CD14-positive monocyte (primary cell): Measurements from ENCODE around the gene SPECC1L. TPM values are rescaled to one million over a fixed set of nuclear protein-coding genes. Genes with fewer than 3 reads are reported as not detected.

Source experiments
- DNase-seq, 3 donors: peaks; one replicate each; pipeline ENCODE4 v3.0.0-alpha.2; 2011 to 2022
- H2AFZ ChIP-seq: 2 replicates; pipeline ENCODE4 v1.6.0; 2012; ENCODE audit warnings: mild to moderate bottlenecking, low read depth, low read length, inconsistent platforms; ENCODE audit not compliant: insufficient read depth, poor library complexity, severe bottlenecking
- H3K27ac ChIP-seq, 2 donors: 1 replicate in 1 of 2; 2 replicates in 1 of 2; pipeline ENCODE4 v1.5.1; 2012 to 2013; ENCODE audit warnings: low read length in 2 of 2, control low read depth in 1 of 2, inconsistent platforms in 1 of 2, low read depth in 1 of 2, mild to moderate bottlenecking in 1 of 2
- H3K27me3 ChIP-seq, 2 donors: one replicate each; pipeline versions ENCODE4 v1.6.0 to v1.6.1; 2011 to 2013; ENCODE audit warnings: low read length in 2 of 2; ENCODE audit not compliant: control insufficient read depth in 2 of 2, insufficient read depth in 2 of 2
- H3K36me3 ChIP-seq, 2 donors: replicated peaks in 1 of 2; 1 replicate in 1 of 2; 2 replicates in 1 of 2; pipeline versions ENCODE4 v1.5.1 to v1.6.1; 2012 to 2013; ENCODE audit warnings: low read length in 2 of 2, control low read depth in 1 of 2, inconsistent platforms in 1 of 2, mild to moderate bottlenecking in 1 of 2; ENCODE audit not compliant: insufficient read depth in 2 of 2, control insufficient read depth in 1 of 2
- H3K4me1 ChIP-seq, 2 donors: 1 replicate in 1 of 2; 2 replicates in 1 of 2; pipeline versions ENCODE4 v1.5.1 to v1.6.1; 2012 to 2013; ENCODE audit warnings: low read length in 2 of 2, control low read depth in 1 of 2, inconsistent platforms in 1 of 2, mild to moderate bottlenecking in 1 of 2, moderate library complexity in 1 of 2; ENCODE audit not compliant: insufficient read depth in 2 of 2, control insufficient read depth in 1 of 2
- H3K4me2 ChIP-seq: replicated peaks from 2 replicates; pipeline ENCODE3; 2012; ENCODE audit warnings: low read length, moderate library complexity, mild to moderate bottlenecking; ENCODE audit not compliant: poor library complexity, severe bottlenecking; ENCODE audit errors: extremely low read depth
- H3K4me3 ChIP-seq, 3 experiments: fragments of 200-600 bp in 1 of 3; sonication (generic) in 1 of 3; replicated peaks in 1 of 3; 1 replicate in 2 of 3; 2 replicates in 1 of 3; pipeline ENCODE4 v1.5.1; 2011 to 2013; ENCODE audit warnings: low read length in 3 of 3, mild to moderate bottlenecking in 3 of 3, control low read depth in 2 of 3, low read depth in 2 of 3, inconsistent platforms in 1 of 3, moderate library complexity in 1 of 3
- H3K79me2 ChIP-seq: 2 replicates; pipeline ENCODE4 v1.6.0; 2012; ENCODE audit warnings: mild to moderate bottlenecking, control low read depth, inconsistent platforms, low read length, moderate library complexity; ENCODE audit not compliant: insufficient read depth
- H3K9ac ChIP-seq: 2 replicates; pipeline ENCODE4 v1.6.0; 2017; ENCODE audit warnings: low read length, mild to moderate bottlenecking; ENCODE audit not compliant: insufficient read depth, poor library complexity, severe bottlenecking
- H3K9me3 ChIP-seq, 2 donors: replicated peaks in 1 of 2; 1 replicate in 1 of 2; 2 replicates in 1 of 2; pipeline versions ENCODE4 v1.5.1 to v1.6.1; 2012 to 2013; ENCODE audit warnings: low read length in 2 of 2, control low read depth in 1 of 2; ENCODE audit not compliant: control insufficient read depth in 1 of 2, insufficient read depth in 1 of 2
- H4K20me1 ChIP-seq: 2 replicates; pipeline ENCODE4 v1.6.0; 2012; ENCODE audit warnings: mild to moderate bottlenecking, low read length, control low read depth, moderate library complexity; ENCODE audit not compliant: insufficient read depth
- H3K27ac Mint-ChIP-seq, 7 donors: one replicate each; pipeline ENCODE4 v1.8.0; 2020; ENCODE audit warnings: mild to moderate bottlenecking in 7 of 7, mixed read lengths in 7 of 7, moderate library complexity in 6 of 7, inconsistent platforms in 2 of 7
- H3K27me3 Mint-ChIP-seq, 3 donors: one replicate each; pipeline ENCODE4 v1.8.0; 2021 to 2022; ENCODE audit warnings: low read depth in 3 of 3, mild to moderate bottlenecking in 3 of 3, mixed read lengths in 3 of 3, moderate library complexity in 3 of 3, inconsistent platforms in 1 of 3
- H3K36me3 Mint-ChIP-seq, 2 donors: one replicate each; pipeline ENCODE4 v1.8.0; 2020; ENCODE audit warnings: mixed read lengths in 2 of 2, inconsistent platforms in 1 of 2, mild to moderate bottlenecking in 1 of 2
- H3K4me1 Mint-ChIP-seq: one replicate; pipeline ENCODE4 v1.8.0; 2020; ENCODE audit warnings: mild to moderate bottlenecking, mixed read lengths
- H3K4me3 Mint-ChIP-seq, 2 donors: one replicate each; pipeline ENCODE4 v1.8.0; 2020; ENCODE audit warnings: mild to moderate bottlenecking in 2 of 2, mixed read lengths in 2 of 2, moderate library complexity in 1 of 2
- H3K9me3 Mint-ChIP-seq, 7 donors: one replicate each; pipeline ENCODE4 v1.8.0; 2020 to 2022; ENCODE audit warnings: mixed read lengths in 7 of 7, mild to moderate bottlenecking in 6 of 7, moderate library complexity in 6 of 7, inconsistent platforms in 2 of 7
- CTCF ChIP-seq: fragments of 200-600 bp; IDR thresholded peaks from one replicate; pipeline ENCODE4 v1.8.0; 2022; ENCODE audit warnings: antibody characterized with exemption, mild to moderate bottlenecking
- WGBS: methylation state at CpG from one replicate; pipeline ENCODE4 v1.1.5; 2013; ENCODE audit warnings: missing lambda C conversion rate; ENCODE audit not compliant: insufficient coverage; 5-methylcytosine and 5-hydroxymethylcytosine counted together
- intact Hi-C, 2 donors: fragments of 100-400 bp; cut with micrococcal nuclease; formaldehyde crosslinking; loops; one replicate each; pipeline versions ENCODE4 v1.15.0 to v1.15.1; 2023
- polyA plus RNA-seq, 3 donors: library from polyadenylated mRNA; depleted of rRNA in 1 of 3; unstranded in 2 of 3; stranded (reverse) in 1 of 3; fragments of 300-500 nt in 2 of 3; fragments of >200 nt in 1 of 3; fragmentation: Illumina TruSeq in 2 of 3; gene quantifications; 1 replicate in 2 of 3; 2 replicates in 1 of 3; pipeline ENCODE4 v1.2.3, GENCODE V29; 2012 to 2021

SPECC1L gene
- polyA plus RNA-seq, 3 donors = 2.5 to 7.2 (median 4.9) TPM

- H3K9ac ChIP-seq = no peak overlapping the region
- H3K27ac Mint-ChIP-seq = peak overlapping the region in 4 of 7 donors; percentile 19 to 69 (median 50)
- peaks cover 2 to 12% of the 10 kb centered on the region in 2 donors for H3K4me1 ChIP-seq
- H3K27ac ChIP-seq = no peak overlapping the region
- TF ChIP-seq CTCF = no peak
- peaks cover 4 to 19% (median 8%) of the 10 kb centered on the region in 3 donors for H3K27me3 Mint-ChIP-seq
- DNase-seq = no peak
- no peak overlapping the region for H3K4me2 ChIP-seq
- no peak overlapping the region for H3K4me3 Mint-ChIP-seq
- H3K4me3 ChIP-seq = no peak overlapping the region
- H3K9me3 ChIP-seq = no peaks in the 10 kb centered on the region
- no peaks in the 10 kb centered on the region for H4K20me1 ChIP-seq
- no peaks in the 10 kb centered on the region for H3K27me3 ChIP-seq
- H3K4me1 Mint-ChIP-seq = peaks cover 6% of the 10 kb centered on the region
- no peak overlapping the region for H2AFZ ChIP-seq
- H3K36me3 Mint-ChIP-seq = peaks cover 16 to 29% of the 10 kb centered on the region in 2 donors
- H3K36me3 ChIP-seq = peaks cover 22 to 29% of the 10 kb centered on the region in 2 donors
- peaks cover 5% of the 10 kb centered on the region for H3K79me2 ChIP-seq
- no peaks in the 10 kb centered on the region for H3K9me3 Mint-ChIP-seq
- intact Hi-C loops = no loop called here
- 61% methylated on average over 7 of the region's 7 CpGs for WGBS
Observed at GRCh38 chr22:24419475-24419850, 148.8 kb downstream of the SPECC1L start.

GRCh38 chr22:24420072-24420976, 149.7 kb downstream of the SPECC1L start:
- Histone ChIP-seq H2AFZ (no peak overlapping the region), H3K27me3 (no peaks in the 10 kb centered on the region), H3K4me3 (no peak overlapping the region), H3K9ac (no peak overlapping the region), H3K36me3 (peaks cover 13 to 20% of the 10 kb centered on the region in 2 donors), H3K4me2 (no peak overlapping the region), H4K20me1 (no peaks in the 10 kb centered on the region), H3K79me2 (peaks cover 12% of the 10 kb centered on the region), H3K27ac (no peak overlapping the region), H3K4me1 (peaks cover 11 to 20% of the 10 kb centered on the region in 2 donors), H3K9me3 (no peaks in the 10 kb centered on the region)
- DNase-seq = no peak
- H3K9me3 Mint-ChIP-seq = no peaks in the 10 kb centered on the region
- peaks cover 8% of the 10 kb centered on the region for H3K4me1 Mint-ChIP-seq
- intact Hi-C loops = loop anchor here in 1 of 2 donors (5.0 kb wide), 2 partner anchors 82 to 102 kb away; no protein-coding TSS in a partner anchor
- H3K27ac Mint-ChIP-seq = no peak overlapping the region
- H3K36me3 Mint-ChIP-seq = peaks cover 7 to 21% of the 10 kb centered on the region in 2 donors
- WGBS = 79% methylated on average over 16 of the region's 18 CpGs
- no peak overlapping the region for H3K4me3 Mint-ChIP-seq
- no peak for TF ChIP-seq CTCF
- H3K27me3 Mint-ChIP-seq = peaks cover 7 to 22% (median 8%) of the 10 kb centered on the region in 3 donors
